H1 (cell line): ENCODE results near the gene SLC52A3. TPM values are rescaled to one million over a fixed set of nuclear protein-coding genes. Genes with fewer than 3 reads are reported as not detected.
A peak's percentile ranks its signal among the peaks of the same experiment; 100 is the strongest.

Experiments used
- CTCF ChIA-PET: fragments of 300-600 bp; sonication (Branson Sonifier 250); formaldehyde crosslinking; loops from one replicate; lab custom pipeline; 2021; ENCODE audit not compliant: partially characterized antibody; lab: Charles Lee
- POLR2A ChIA-PET: fragments of 300-600 bp; sonication (Branson Sonifier 250); formaldehyde crosslinking; loops from one replicate; lab custom pipeline; 2021; ENCODE audit warnings: inconsistent platforms; ENCODE audit not compliant: partially characterized antibody; lab: Charles Lee
- DNase-seq, 2 experiments: peaks; one replicate each; pipeline versions ENCODE4 v3.0.0 to v3.0.0-alpha.2; 2010 to 2022; ENCODE audit warnings: low spot score in 2 of 2, low read depth in 1 of 2, mixed read lengths in 1 of 2
- FAIRE-seq: peaks from 2 replicates; lab custom pipeline; 2011; peaks lifted over from hg19 to GRCh38; lab: Jason Lieb, UNC
- H2AFZ ChIP-seq: 2 replicates; pipeline ENCODE4 v1.8.1; 2012; ENCODE audit warnings: low read length, inconsistent platforms
- H2AK5ac ChIP-seq: 2 replicates; pipeline ENCODE4 v1.6.1; 2013; ENCODE audit warnings: low read depth, low read length
- H2BK120ac ChIP-seq: replicated peaks from 2 replicates; pipeline ENCODE3; 2013; ENCODE audit warnings: low read depth, low read length, inconsistent platforms
- H2BK12ac ChIP-seq: 2 replicates; pipeline ENCODE4 v1.6.1; 2013; ENCODE audit warnings: low read depth, low read length
- H2BK15ac ChIP-seq: 2 replicates; pipeline ENCODE4 v1.6.1; 2013; ENCODE audit warnings: low read length
- H2BK20ac ChIP-seq: 2 replicates; pipeline ENCODE4 v1.6.1; 2013; ENCODE audit warnings: low read length
- H2BK5ac ChIP-seq: 2 replicates; pipeline ENCODE4 v1.6.1; 2013; ENCODE audit warnings: low read depth, low read length
- H3K14ac ChIP-seq: 2 replicates; pipeline ENCODE4 v1.6.1; 2013; ENCODE audit warnings: inconsistent platforms; ENCODE audit not compliant: insufficient read length
- H3K18ac ChIP-seq: 2 replicates; pipeline ENCODE4 v1.6.1; 2013; ENCODE audit warnings: low read length; ENCODE audit errors: extremely low read depth
- H3K23ac ChIP-seq: 2 replicates; pipeline ENCODE4 v1.6.1; 2013; ENCODE audit warnings: inconsistent platforms; ENCODE audit not compliant: insufficient read length
- H3K23me2 ChIP-seq: 2 replicates; pipeline ENCODE4 v1.6.1; 2013; ENCODE audit warnings: low read depth, low read length
- H3K27ac ChIP-seq: 2 replicates; pipeline ENCODE4 v1.6.1; 2011; ENCODE audit warnings: low read depth, low read length, inconsistent platforms
- H3K27me3 ChIP-seq, 4 experiments: replicated peaks in 1 of 4; 1 replicate in 1 of 4; 2 replicates in 3 of 4; pipeline versions ENCODE4 v1.6.1 to v1.8.1; 2011 to 2013; ENCODE audit warnings: low read length in 3 of 4, mild to moderate bottlenecking in 3 of 4, inconsistent platforms in 2 of 4, mixed read lengths in 2 of 4, moderate library complexity in 1 of 4; ENCODE audit not compliant: control insufficient read depth in 3 of 4, insufficient read depth in 3 of 4; ENCODE audit errors: extremely low read depth in 1 of 4
- H3K36me3 ChIP-seq, 4 experiments: 2 replicates each; pipeline versions ENCODE4 v1.6.1 to v1.8.1; 2011 to 2013; ENCODE audit warnings: mild to moderate bottlenecking in 4 of 4, low read length in 3 of 4, moderate library complexity in 2 of 4, control low read depth in 1 of 4, inconsistent platforms in 1 of 4; ENCODE audit not compliant: insufficient read depth in 4 of 4, control insufficient read depth in 2 of 4
- H3K4ac ChIP-seq: replicated peaks from 2 replicates; pipeline ENCODE3; 2013; ENCODE audit warnings: low read length, low read depth, mixed read lengths, inconsistent platforms; ENCODE audit not compliant: insufficient read length
- H3K4me1 ChIP-seq, 4 experiments: replicated peaks in 1 of 4; 1 replicate in 1 of 4; 2 replicates in 3 of 4; pipeline versions ENCODE4 v1.6.1 to v1.8.1; 2011 to 2013; ENCODE audit warnings: low read length in 3 of 4, inconsistent platforms in 2 of 4, mixed read lengths in 1 of 4; ENCODE audit not compliant: insufficient read depth in 4 of 4, control insufficient read depth in 3 of 4
- H3K4me2 ChIP-seq, 2 experiments: 2 replicates each; pipeline versions ENCODE4 v1.6.1 to v1.8.1; 2011 to 2013; ENCODE audit warnings: low read depth in 2 of 2, low read length in 2 of 2, control low read depth in 1 of 2, inconsistent platforms in 1 of 2, mild to moderate bottlenecking in 1 of 2; ENCODE audit not compliant: insufficient read depth in 1 of 2
- H3K4me3 ChIP-seq, 4 experiments: fragments of 200-600, 300-600 bp in 1 of 4; sonication (generic), shearing (Covaris generic), sonication (Bioruptor Twin) in 1 of 4; 2 replicates each; pipeline versions ENCODE4 v1.5.1 to v1.8.1; 2011 to 2016; ENCODE audit warnings: low read length in 4 of 4, low read depth in 3 of 4, control low read depth in 2 of 4, inconsistent platforms in 2 of 4, mild to moderate bottlenecking in 2 of 4, mixed read lengths in 1 of 4, moderate library complexity in 1 of 4; ENCODE audit not compliant: insufficient read depth in 2 of 4; ENCODE audit errors: extremely low read depth in 1 of 4
- H3K56ac ChIP-seq: replicated peaks from 2 replicates; pipeline ENCODE3; 2013; ENCODE audit warnings: low read depth, mild to moderate bottlenecking, mixed read lengths, low read length, inconsistent platforms; ENCODE audit not compliant: insufficient read length
- H3K79me1 ChIP-seq: 2 replicates; pipeline ENCODE4 v1.6.1; 2013; ENCODE audit warnings: low read depth, low read length, control low read depth
- H3K79me2 ChIP-seq, 2 experiments: 2 replicates each; pipeline versions ENCODE4 v1.6.1 to v1.8.1; 2012 to 2013; ENCODE audit warnings: low read length in 2 of 2, mild to moderate bottlenecking in 2 of 2, inconsistent platforms in 1 of 2; ENCODE audit not compliant: insufficient read depth in 2 of 2, control insufficient read depth in 1 of 2
- H3K9ac ChIP-seq, 4 experiments: replicated peaks in 1 of 4; 1 replicate in 1 of 4; 2 replicates in 3 of 4; pipeline versions ENCODE4 v1.6.1 to v1.8.1; 2011 to 2013; ENCODE audit warnings: low read depth in 3 of 4, low read length in 3 of 4, control low read depth in 2 of 4, mild to moderate bottlenecking in 2 of 4, moderate library complexity in 2 of 4, inconsistent platforms in 1 of 4; ENCODE audit errors: extremely low read depth in 1 of 4
- H3K9me3 ChIP-seq, 2 experiments: 2 replicates each; pipeline versions ENCODE4 v1.6.1 to v1.8.1; 2012 to 2013; ENCODE audit warnings: mild to moderate bottlenecking in 2 of 2, moderate library complexity in 2 of 2, control low read depth in 1 of 2, inconsistent platforms in 1 of 2, low read depth in 1 of 2, low read length in 1 of 2, mixed read lengths in 1 of 2; ENCODE audit not compliant: insufficient read depth in 2 of 2
- H4K20me1 ChIP-seq, 2 experiments: replicated peaks in 1 of 2; 2 replicates each; pipeline versions ENCODE3 to v1.8.1; 2011 to 2013; ENCODE audit warnings: inconsistent platforms in 2 of 2, low read length in 2 of 2, mild to moderate bottlenecking in 1 of 2; ENCODE audit not compliant: insufficient read depth in 2 of 2, control insufficient read depth in 1 of 2
- H4K5ac ChIP-seq: 2 replicates; pipeline ENCODE4 v1.6.1; 2013; ENCODE audit warnings: low read length, low read depth, mixed read lengths, inconsistent platforms; ENCODE audit not compliant: insufficient read length
- H4K8ac ChIP-seq: 2 replicates; pipeline ENCODE4 v1.8.0; 2013; ENCODE audit warnings: mild to moderate bottlenecking, moderate library complexity, low read length, inconsistent platforms; ENCODE audit not compliant: insufficient read depth; ENCODE audit errors: extremely low read depth
- H4K91ac ChIP-seq: replicated peaks from 2 replicates; pipeline ENCODE3; 2013; ENCODE audit warnings: low read length, mixed read lengths, inconsistent platforms; ENCODE audit not compliant: insufficient read length
- BCL11A ChIP-seq, 2 experiments: IDR thresholded peaks; one replicate each; pipeline ENCODE4 v1.6.1; 2011; ENCODE audit warnings: low read depth in 2 of 2, low read length in 2 of 2, mild to moderate bottlenecking in 2 of 2
- CEBPB ChIP-seq: IDR thresholded peaks from 2 replicates; pipeline ENCODE4 v1.6.1; 2012; ENCODE audit warnings: low read depth, low read length
- CHD1 ChIP-seq: IDR thresholded peaks from 2 replicates; pipeline ENCODE4 v1.6.1; 2012; ENCODE audit warnings: low read depth, low read length, improper control_type of control experiment
- GTF2F1 ChIP-seq: IDR thresholded peaks from 2 replicates; pipeline ENCODE4 v1.6.1; 2012; ENCODE audit warnings: low read depth, low read length, improper control_type of control experiment, borderline replicate concordance
- POU5F1 ChIP-seq: IDR thresholded peaks from 2 replicates; pipeline ENCODE4 v1.6.1; 2011; ENCODE audit warnings: low read depth, mild to moderate bottlenecking, low read length, moderate library complexity
- RNF2 ChIP-seq: fragments of 200-900, 300-1000 bp; sonication (generic); IDR thresholded peaks from 2 replicates; pipeline ENCODE4 v1.7.1; 2016; ENCODE audit warnings: borderline replicate concordance, low read depth, mild to moderate bottlenecking, antibody characterized with exemption, low read length; ENCODE audit not compliant: poor library complexity, severe bottlenecking; ENCODE audit errors: missing control alignments
- SIRT6 ChIP-seq: IDR thresholded peaks from one replicate; pipeline ENCODE4 v1.7.1; 2012; ENCODE audit warnings: low read length, inconsistent platforms
- SP4 ChIP-seq: IDR thresholded peaks from 2 replicates; pipeline ENCODE4 v1.6.1; 2012; ENCODE audit warnings: low read length, inconsistent platforms
- SRF ChIP-seq: IDR thresholded peaks from 2 replicates; pipeline ENCODE4 v1.6.1; 2011; ENCODE audit warnings: mild to moderate bottlenecking, low read depth, low read length, moderate library complexity
- TAF7 ChIP-seq: optimal IDR thresholded peaks from 2 replicates; pipeline ENCODE3; 2011; ENCODE audit warnings: low read depth, mild to moderate bottlenecking, inconsistent platforms, low read length, moderate library complexity, borderline replicate concordance
- WGBS, 2 experiments: shearing (Covaris generic) in 1 of 2; methylation state at CpG; one replicate each; pipeline versions ENCODE4 v1.1.6 to v1.1.7; 2013 to 2015; ENCODE audit warnings: low lambda C conversion rate in 2 of 2, mixed read lengths in 2 of 2, inconsistent platforms in 1 of 2, low coverage in 1 of 2, missing lambda C conversion rate in 1 of 2; ENCODE audit not compliant: insufficient replicate concordance in 2 of 2, insufficient coverage in 1 of 2, insufficient read length in 1 of 2; ENCODE audit errors: extremely low coverage in 1 of 2, missing lambda C conversion rate in 1 of 2; 5-methylcytosine and 5-hydroxymethylcytosine counted together
- polyA plus RNA-seq, 7 experiments: library from polyadenylated mRNA; depleted of rRNA in 3 of 7; stranded (reverse) in 5 of 7; unstranded in 2 of 7; fragments of >200 nt in 5 of 7; fragments of 200-250 nt in 2 of 7; gene quantifications; 1 replicate in 5 of 7; 2 replicates in 1 of 7; 4 replicates in 1 of 7; pipeline versions ENCODE4 v1.2.1 to v1.2.3, GENCODE V29; 2011 to 2013; ENCODE audit warnings: missing spikeins in 2 of 7, mixed read lengths in 2 of 7
- total RNA-seq: library from RNA; stranded (reverse); fragmentation: NEBNext Ultra II Directional; extraction: Animal tissue kit (Norgen Biotek cat#: 25700); gene quantifications from 2 replicates; pipeline ENCODE4 v1.2.1, GENCODE V29; 2021

The SLC52A3 gene
- total and polyA plus RNA-seq, 2 of the 8 experiments (the other 6 are each of a cell fraction or from before 2014, with no cell fraction given), result 2.3 to 4.2 TPM

GRCh38 chr20:774016-774659 is 5.8 kb upstream of the SLC52A3 start:
- 98% methylated on average over 8 of the region's 8 CpGs; no CpG with 5 or more reads in 1 of the 2 experiments for WGBS, 2 experiments
- no peak overlapping the region for H3K18ac ChIP-seq
- FAIRE-seq, result no peak
- no peak overlapping the region for H2AFZ ChIP-seq
- no peak overlapping the region for H3K56ac ChIP-seq
- ChIA-PET CTCF (interaction anchor here (0.8 to 2.2 kb wide), 7 partner anchors 10 to 182 kb away, joined by 3 to 11 read pairs (median 4); no protein-coding TSS in a partner anchor), POLR2A (no interaction called here)
- H3K9ac ChIP-seq, result no peak overlapping the region
- H2BK12ac ChIP-seq, result no peak overlapping the region
- no peak overlapping the region for H3K4ac ChIP-seq
- no peaks in the 10 kb centered on the region for H3K79me2 ChIP-seq
- no peak overlapping the region for H3K23ac ChIP-seq
- 0 out of 2 replicates have a peak, but pooled peaks cover 3% of the 10 kb centered on the region for H3K23me2 ChIP-seq
- H2BK20ac ChIP-seq, result no peak overlapping the region
- H3K4me2 ChIP-seq, result no peak overlapping the region; a peak in 1 of 4 replicates
- no peak overlapping the region for H4K8ac ChIP-seq
- no peak overlapping the region for H4K91ac ChIP-seq
- H2BK15ac ChIP-seq, result 0 out of 2 replicates have a peak overlapping the region, but pooled peaks have one; percentile 46
- no peak overlapping the region for H2AK5ac ChIP-seq
- no peaks in the 10 kb centered on the region for H3K27me3 ChIP-seq
- no peak for DNase-seq
- no peak overlapping the region for H3K27ac ChIP-seq
- no peaks in the 10 kb centered on the region for H3K9me3 ChIP-seq
- H3K4me3 ChIP-seq, result no peak overlapping the region
- H3K79me1 ChIP-seq, result no peaks in the 10 kb centered on the region
- no peak overlapping the region for H4K5ac ChIP-seq
- no peak overlapping the region for H3K14ac ChIP-seq
- H2BK120ac ChIP-seq, result no peak overlapping the region
- peaks cover 3 to 13% (median 11%) of the 10 kb centered on the region in 4 experiments; a peak in 5 of 7 replicates for H3K4me1 ChIP-seq
- H2BK5ac ChIP-seq, result no peak overlapping the region
- no peaks in the 10 kb centered on the region for H4K20me1 ChIP-seq
- H3K36me3 ChIP-seq, result no peaks in the 10 kb centered on the region
- no peak for TF ChIP-seq SIRT6
- TF ChIP-seq POU5F1, result no peak
- no peak for TF ChIP-seq SP4
- TF ChIP-seq BCL11A (IDR thresholded peaks at IDR 0.05; ENCODE audit: low read depth in 2 of 2, low read length in 2 of 2), result no peak
- TF ChIP-seq RNF2, result no peak
- no peak for TF ChIP-seq TAF7
- no peak for TF ChIP-seq CEBPB
- TF ChIP-seq GTF2F1, result no peak
- TF ChIP-seq SRF, result no peak
- TF ChIP-seq CHD1, result no peak
